MCF 10A (cell line): ENCODE data around the gene VEGFB. TPM values are rescaled to one million over a fixed set of nuclear protein-coding genes. Genes with fewer than 3 reads are reported as not detected.

Experiments used
- BruUV-seq: library from RNA; stranded (reverse); fragments of 400-500 nt; replicated peaks from 2 replicates; lab custom pipeline; 2021; lab: Mats Ljungman, UMichigan
- CTCF ChIA-PET: fragments of 300-600 bp; sonication (Branson Sonifier 250); formaldehyde crosslinking; extraction: SDS; loops from one replicate; lab custom pipeline; 2021; ENCODE audit warnings: antibody characterized with exemption, inconsistent platforms; lab: Yijun Ruan, JAX
- POLR2A ChIA-PET: fragments of 300-600, 350-650 bp; sonication (Branson Sonifier 250); formaldehyde crosslinking; extraction: SDS; loops from one replicate; lab custom pipeline; 2020; ENCODE audit warnings: antibody characterized with exemption, inconsistent platforms; lab: Yijun Ruan, JAX
- DNase-seq: peaks from one replicate; pipeline ENCODE4 v3.0.0-alpha.2; 2018; ENCODE audit not compliant: unreplicated experiment
- H3K27ac Mint-ChIP-seq: one replicate; pipeline ENCODE4 v1.8.0; 2022; ENCODE audit warnings: mild to moderate bottlenecking, low read depth, mixed read lengths; ENCODE audit not compliant: unreplicated experiment
- H3K27me3 Mint-ChIP-seq: one replicate; pipeline ENCODE4 v1.8.0; 2022; ENCODE audit warnings: mixed read lengths; ENCODE audit not compliant: insufficient read depth, unreplicated experiment
- H3K36me3 Mint-ChIP-seq: one replicate; pipeline ENCODE4 v1.8.0; 2022; ENCODE audit warnings: mild to moderate bottlenecking, moderate library complexity, mixed read lengths; ENCODE audit not compliant: insufficient read depth, unreplicated experiment
- H3K4me1 Mint-ChIP-seq: one replicate; pipeline ENCODE4 v1.8.0; 2022; ENCODE audit warnings: mixed read lengths; ENCODE audit not compliant: insufficient read depth, unreplicated experiment
- H3K4me3 Mint-ChIP-seq: one replicate; pipeline ENCODE4 v1.8.0; 2022; ENCODE audit warnings: mild to moderate bottlenecking, moderate library complexity, mixed read lengths; ENCODE audit not compliant: unreplicated experiment
- H3K9me3 Mint-ChIP-seq: one replicate; pipeline ENCODE4 v1.8.0; 2022; ENCODE audit warnings: mixed read lengths; ENCODE audit not compliant: unreplicated experiment
- intact Hi-C: fragments of 100-400 bp; cut with micrococcal nuclease; formaldehyde crosslinking; loops from 2 replicates; pipeline ENCODE4 v1.14.1; 2022
- total RNA-seq: library from RNA; stranded (reverse); gene quantifications from 2 replicates; pipeline ENCODE4 v1.2.3, GENCODE V29; 2022
- TF ChIP-seq, protein P1 (sequence below): fragments of 200-600 bp; IDR thresholded peaks from one replicate; pipeline ENCODE4 v1.8.0; 2022; ENCODE audit warnings: antibody characterized with exemption, mild to moderate bottlenecking; ENCODE audit not compliant: unreplicated experiment

VEGFB gene
- total RNA-seq, 1 experiment from 2014 or later: 46.0 TPM

DNA sequence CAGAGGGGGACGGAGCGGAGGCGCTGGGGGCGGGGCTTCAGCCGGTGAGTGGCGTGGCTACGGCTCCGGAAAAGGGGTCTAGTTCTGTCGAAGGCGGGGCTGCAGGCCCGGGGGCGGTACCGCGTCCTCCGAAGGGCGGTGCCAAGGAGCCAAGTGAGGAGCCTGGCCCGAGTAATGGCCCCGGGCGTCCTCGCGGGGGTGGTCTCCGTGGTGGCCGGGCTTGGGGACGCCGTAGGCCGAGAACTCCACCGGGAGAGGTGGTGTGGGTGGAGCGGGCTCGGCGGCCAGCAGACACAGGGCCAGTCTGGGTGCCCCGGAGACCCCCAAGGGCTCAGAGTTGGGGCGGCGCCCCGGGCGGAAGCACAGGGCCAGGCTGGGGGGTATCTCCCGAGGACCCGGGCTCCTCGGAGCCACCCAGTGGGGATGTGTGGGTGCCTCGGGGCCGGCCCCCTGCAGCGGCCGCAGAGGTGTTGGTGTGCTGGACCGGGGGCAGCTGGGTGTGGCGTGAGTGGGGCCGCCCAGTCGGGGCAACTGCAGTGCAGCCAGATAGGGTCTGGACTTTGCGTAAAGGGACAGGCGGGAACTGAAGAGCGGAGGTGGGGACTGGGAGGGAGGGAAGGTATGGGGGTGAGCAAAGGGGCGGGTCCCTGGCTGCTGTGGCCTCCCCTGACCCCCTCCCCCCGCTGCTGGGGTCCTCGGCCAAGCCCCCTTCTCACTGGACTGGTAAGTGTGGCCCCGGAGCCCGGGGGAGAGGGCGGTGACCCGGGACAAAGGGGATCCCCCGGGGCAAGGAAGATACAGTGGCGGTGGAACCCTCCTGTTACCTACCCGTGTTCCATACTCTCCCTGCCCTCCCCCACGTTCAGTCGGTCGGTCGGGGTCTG, 7.3 kb downstream of the VEGFB start:
- no TSS peak for BruUV-seq
- Mint-ChIP-seq H3K9me3 (no peaks in the 10 kb centered on the region), H3K4me1 (peaks cover 19% of the 10 kb centered on the region), H3K36me3 (peaks cover 56% of the 10 kb centered on the region), H3K27ac (peak overlapping the region; percentile 98), H3K4me3 (peak overlapping the region; percentile 93), H3K27me3 (no peaks in the 10 kb centered on the region)
- intact Hi-C loops: no loop called here
- CTCF ChIA-PET: interaction anchor here (0.7 to 1.5 kb wide), 7 partner anchors 9 to 395 kb away, joined by 3 to 8 read pairs (median 4); partner anchors contain the start of gene PLCB3
- POLR2A ChIA-PET: interaction anchor here (0.6 to 10.8 kb wide), 21 partner anchors 9 to 1620 kb away, joined by 3 to 122 read pairs (median 4); partner anchors contain the start of genes B3GAT3, BAD, CATSPERZ and DNAJC4
- peak; percentile 52 for DNase-seq
- TF ChIP-seq, protein P1, sequence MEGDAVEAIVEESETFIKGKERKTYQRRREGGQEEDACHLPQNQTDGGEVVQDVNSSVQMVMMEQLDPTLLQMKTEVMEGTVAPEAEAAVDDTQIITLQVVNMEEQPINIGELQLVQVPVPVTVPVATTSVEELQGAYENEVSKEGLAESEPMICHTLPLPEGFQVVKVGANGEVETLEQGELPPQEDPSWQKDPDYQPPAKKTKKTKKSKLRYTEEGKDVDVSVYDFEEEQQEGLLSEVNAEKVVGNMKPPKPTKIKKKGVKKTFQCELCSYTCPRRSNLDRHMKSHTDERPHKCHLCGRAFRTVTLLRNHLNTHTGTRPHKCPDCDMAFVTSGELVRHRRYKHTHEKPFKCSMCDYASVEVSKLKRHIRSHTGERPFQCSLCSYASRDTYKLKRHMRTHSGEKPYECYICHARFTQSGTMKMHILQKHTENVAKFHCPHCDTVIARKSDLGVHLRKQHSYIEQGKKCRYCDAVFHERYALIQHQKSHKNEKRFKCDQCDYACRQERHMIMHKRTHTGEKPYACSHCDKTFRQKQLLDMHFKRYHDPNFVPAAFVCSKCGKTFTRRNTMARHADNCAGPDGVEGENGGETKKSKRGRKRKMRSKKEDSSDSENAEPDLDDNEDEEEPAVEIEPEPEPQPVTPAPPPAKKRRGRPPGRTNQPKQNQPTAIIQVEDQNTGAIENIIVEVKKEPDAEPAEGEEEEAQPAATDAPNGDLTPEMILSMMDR: no peak

DNA sequence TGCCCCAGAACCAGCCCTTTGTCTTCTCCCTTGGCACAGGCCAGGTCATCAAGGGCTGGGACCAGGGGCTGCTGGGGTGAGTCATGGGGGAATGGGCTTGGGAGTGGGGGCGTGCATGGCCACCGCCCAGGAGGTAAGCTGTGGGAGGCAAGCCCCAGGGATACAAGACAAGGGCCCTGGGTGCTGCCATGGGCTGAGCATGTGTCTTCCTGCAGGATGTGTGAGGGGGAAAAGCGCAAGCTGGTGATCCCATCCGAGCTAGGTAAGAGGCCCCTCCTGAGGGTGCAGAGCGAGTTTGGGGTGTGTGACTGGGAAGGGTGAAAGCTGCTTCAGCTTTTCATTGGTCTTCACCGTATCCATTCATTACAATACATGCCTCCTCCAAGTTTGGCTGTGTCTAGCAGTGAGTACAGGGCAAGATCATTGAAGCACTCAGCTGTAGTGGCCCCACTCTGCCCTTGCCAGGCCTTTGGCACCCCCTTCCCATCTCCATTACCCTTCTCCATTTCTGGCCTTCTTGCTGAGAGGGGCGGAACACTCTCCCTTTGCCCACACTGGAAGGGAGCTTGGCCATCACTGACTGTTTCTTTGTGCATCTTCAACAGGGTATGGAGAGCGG, 9.0 kb downstream of the VEGFB start:
- peaks cover 42% of the 10 kb centered on the region for H3K36me3 Mint-ChIP-seq
- H3K4me1 Mint-ChIP-seq: peaks cover 25% of the 10 kb centered on the region
- no peak for DNase-seq
- H3K27me3 Mint-ChIP-seq: no peaks in the 10 kb centered on the region
- TF ChIP-seq, protein P1: no peak
- CTCF ChIA-PET: interaction anchor here (0.6 to 3.1 kb wide), 9 partner anchors 9 to 89 kb away, joined by 3 to 27 read pairs (median 4); partner anchors contain the start of genes CATSPERZ, ESRRA, PLCB3 and PRDX5
- intact Hi-C loops: no loop called here
- POLR2A ChIA-PET: interaction anchor here (0.5 to 10.8 kb wide), 13 partner anchors 8 to 92 kb away, joined by 3 to 122 read pairs (median 5); partner anchors contain the start of genes CATSPERZ, DNAJC4, ESRRA and NUDT22
- BruUV-seq: no TSS peak
- H3K9me3 Mint-ChIP-seq: no peaks in the 10 kb centered on the region
- H3K4me3 Mint-ChIP-seq: peak overlapping the region; percentile 93
- peak overlapping the region; percentile 70 for H3K27ac Mint-ChIP-seq

DNA sequence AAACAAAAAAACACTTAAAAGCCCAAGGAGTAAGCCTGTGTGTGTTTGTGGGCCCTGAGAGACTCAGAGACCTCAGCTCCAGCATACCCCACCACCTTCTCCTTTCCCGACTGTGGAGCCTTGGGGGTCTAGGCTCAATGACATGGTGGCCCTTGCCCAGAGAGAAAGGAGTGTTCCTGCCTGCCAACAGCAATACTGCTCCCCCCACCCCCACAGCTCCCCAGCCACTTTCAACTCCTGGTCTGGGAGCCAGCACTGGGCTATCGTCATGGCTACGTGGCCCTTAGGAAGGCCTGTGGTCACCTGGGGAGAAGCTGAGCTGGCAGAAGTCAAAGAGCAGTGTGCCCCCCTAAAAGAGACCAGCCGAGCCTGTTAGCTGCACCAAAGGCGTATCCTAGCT, 9.7 kb downstream of the VEGFB start:
- Mint-ChIP-seq H3K36me3 (peaks cover 37% of the 10 kb centered on the region), H3K9me3 (no peaks in the 10 kb centered on the region), H3K27ac (peak overlapping the region; percentile 70), H3K27me3 (no peaks in the 10 kb centered on the region), H3K4me1 (peaks cover 25% of the 10 kb centered on the region), H3K4me3 (peak overlapping the region; percentile 93)
- TF ChIP-seq, protein P1: no peak
- ChIA-PET CTCF (interaction anchor here (0.6 to 3.1 kb wide), 6 partner anchors 8 to 74 kb away, joined by 3 to 27 read pairs (median 8); partner anchors contain the start of genes CATSPERZ, ESRRA, FERMT3 and PLCB3), POLR2A (interaction anchor here (0.6 to 10.8 kb wide), 8 partner anchors 13 to 1413 kb away, joined by 3 to 122 read pairs (median 16); partner anchors contain the start of genes CATSPERZ, DNAJC4, ESRRA and NUDT22)
- DNase-seq: no peak
- no TSS peak for BruUV-seq
- intact Hi-C loops: no loop called here
